HepG2 (cell line): Measurements from ENCODE around the gene IL2RA. TPM values are rescaled to one million over a fixed set of nuclear protein-coding genes. Genes with fewer than 3 reads are reported as not detected.

ENCODE experiments used
- ATAC-seq: fragments of 200-7000 bp; cut with Tn5 transposase; 3 replicates; pipeline ENCODE4 v1.9.1; 2020; ENCODE audit warnings: mild to moderate bottlenecking, moderate library complexity
- BruUV-seq: library from RNA; stranded (reverse); fragments of 400-500 nt; replicated peaks from 2 replicates; lab custom pipeline; 2021; lab: Mats Ljungman, UMichigan
- CTCF ChIA-PET: fragments of 300-600 bp; formaldehyde crosslinking; extraction: SDS; loops from one replicate; lab custom pipeline; 2021; ENCODE audit warnings: low total read pairs, inconsistent platforms, low intra/inter-chr PET ratio; lab: Yijun Ruan, JAX
- POLR2A ChIA-PET: fragments of 350-600 bp; sonication (Branson Sonifier 250); formaldehyde crosslinking; loops from one replicate; lab custom pipeline; 2020; ENCODE audit warnings: antibody characterized with exemption, inconsistent platforms; lab: Yijun Ruan, JAX
- DNase-seq: peaks from one replicate; pipeline ENCODE4 v3.0.0-alpha.2; 2015; ENCODE audit warnings: low spot score
- FAIRE-seq: peaks from 3 replicates; lab custom pipeline; 2011; peaks lifted over from hg19 to GRCh38; lab: Jason Lieb, UNC
- H2AFZ ChIP-seq: one replicate; pipeline ENCODE4 v1.6.1; 2011; ENCODE audit warnings: low read length, inconsistent platforms
- H3K27ac ChIP-seq: fragments of 300-600 bp; 3 replicates; pipeline ENCODE4 v1.8.0; 2011; ENCODE audit warnings: mixed run types, mild to moderate bottlenecking, mixed read lengths, low read length, inconsistent platforms; ENCODE audit not compliant: insufficient read depth; ENCODE audit errors: extremely low read length
- H3K27me3 ChIP-seq, 2 experiments: fragments of 200-600 bp in 1 of 2; 2 replicates in 1 of 2; 3 replicates in 1 of 2; pipeline versions ENCODE4 v1.6.0 to v1.8.0; 2011; ENCODE audit warnings: low read length in 2 of 2, mild to moderate bottlenecking in 2 of 2, moderate library complexity in 2 of 2, inconsistent platforms in 1 of 2; ENCODE audit not compliant: insufficient read depth in 2 of 2, control insufficient read depth in 1 of 2
- H3K36me3 ChIP-seq, 2 experiments: fragments of 200-600 bp in 1 of 2; replicated peaks in 1 of 2; 2 replicates in 1 of 2; 3 replicates in 1 of 2; pipeline versions ENCODE4 v1.5.1 to v1.8.0; 2011; ENCODE audit warnings: low read length in 2 of 2, inconsistent platforms in 1 of 2; ENCODE audit not compliant: insufficient read depth in 2 of 2, control insufficient read depth in 1 of 2
- H3K4me1 ChIP-seq: 2 replicates; pipeline ENCODE4 v1.5.1; 2012; ENCODE audit warnings: low read length, inconsistent platforms; ENCODE audit not compliant: insufficient read depth
- H3K4me2 ChIP-seq: 2 replicates; pipeline ENCODE4 v1.6.0; 2011; ENCODE audit warnings: low read depth, low read length, inconsistent platforms
- H3K4me3 ChIP-seq, 3 experiments: fragments of 200-600 bp in 1 of 3; sonication (generic), shearing (Covaris generic) in 1 of 3; replicated peaks in 1 of 3; 2 replicates each; pipeline ENCODE4 v1.5.1; 2011 to 2016; ENCODE audit warnings: low read length in 3 of 3, inconsistent platforms in 2 of 3, low read depth in 2 of 3, mild to moderate bottlenecking in 2 of 3, control low read depth in 1 of 3, mixed read lengths in 1 of 3; ENCODE audit not compliant: insufficient read depth in 1 of 3
- H3K79me2 ChIP-seq: one replicate; pipeline ENCODE4 v1.6.1; 2011; ENCODE audit warnings: low read length, inconsistent platforms; ENCODE audit not compliant: insufficient read depth
- H3K9ac ChIP-seq: 2 replicates; pipeline ENCODE4 v1.6.0; 2011; ENCODE audit warnings: mild to moderate bottlenecking, low read depth, low read length, inconsistent platforms; ENCODE audit not compliant: insufficient read depth
- H3K9me3 ChIP-seq: 2 replicates; pipeline ENCODE4 v1.5.1; 2012; ENCODE audit warnings: mild to moderate bottlenecking, low read length
- H4K20me1 ChIP-seq: 2 replicates; pipeline ENCODE4 v1.6.0; 2011; ENCODE audit warnings: inconsistent platforms, mild to moderate bottlenecking, low read length, moderate library complexity; ENCODE audit not compliant: insufficient read depth
- HMG20A ChIP-seq: IDR thresholded peaks from 2 replicates; pipeline ENCODE4 v1.6.1; 2016; ENCODE audit warnings: borderline replicate concordance
- IKZF5 ChIP-seq: IDR thresholded peaks from 2 replicates; pipeline ENCODE4 v1.6.1; 2018; ENCODE audit warnings: missing genetic modification reagents, mild to moderate bottlenecking, missing compliant biosample characterization
- NFAT5 ChIP-seq: sonication (generic); formaldehyde crosslinking; IDR thresholded peaks from 2 replicates; pipeline ENCODE4 v1.4.0; 2020; ENCODE audit warnings: missing genetic modification reagents
- PRDM4 ChIP-seq: sonication (generic); formaldehyde crosslinking; IDR thresholded peaks from 2 replicates; pipeline ENCODE4 v1.9.0; 2021; ENCODE audit warnings: missing genetic modification reagents, borderline replicate concordance
- SCMH1 ChIP-seq: sonication (generic); formaldehyde crosslinking; IDR thresholded peaks from 2 replicates; pipeline ENCODE4 v1.9.0; 2021; ENCODE audit warnings: missing genetic modification reagents, mild to moderate bottlenecking, borderline replicate concordance
- ZC3H13 ChIP-seq: sonication (generic); formaldehyde crosslinking; IDR thresholded peaks from 2 replicates; pipeline ENCODE4 v1.8.1; 2023; ENCODE audit warnings: mild to moderate bottlenecking, missing genetic modification reagents, moderate library complexity
- ZKSCAN8 ChIP-seq: IDR thresholded peaks from 2 replicates; pipeline ENCODE4 v1.6.1; 2016; ENCODE audit warnings: borderline replicate concordance, missing genetic modification reagents, missing compliant biosample characterization
- ZNF30 ChIP-seq: sonication (generic); formaldehyde crosslinking; IDR thresholded peaks from 2 replicates; pipeline ENCODE4 v1.5.0; 2020; ENCODE audit warnings: mild to moderate bottlenecking, missing genetic modification reagents
- ZNF317 ChIP-seq: sonication (generic); formaldehyde crosslinking; IDR thresholded peaks from 2 replicates; pipeline ENCODE4 v1.5.0; 2020; ENCODE audit warnings: mild to moderate bottlenecking, missing genetic modification reagents
- ZNF660 ChIP-seq: sonication (generic); formaldehyde crosslinking; IDR thresholded peaks from 2 replicates; pipeline ENCODE4 v1.5.1; 2020; ENCODE audit warnings: mild to moderate bottlenecking, low read depth, missing genetic modification reagents, borderline replicate concordance
- ZNF781 ChIP-seq: sonication (generic); formaldehyde crosslinking; IDR thresholded peaks from 2 replicates; pipeline ENCODE4 v1.5.1; 2020; ENCODE audit warnings: borderline replicate concordance, mild to moderate bottlenecking, missing genetic modification reagents; ENCODE audit errors: not compliant biosample characterization
- WGBS: methylation state at CpG from one replicate; pipeline ENCODE4 v1.1.6; 2017; ENCODE audit warnings: low lambda C conversion rate; 5-methylcytosine and 5-hydroxymethylcytosine counted together
- in situ Hi-C: cut with HindIII; loops from 2 replicates; pipeline ENCODE4 v1.10.0; 2017; ENCODE audit warnings: low pct_unique_long_range_greater_than_20kb; ENCODE audit not compliant: extremely low pct_ligation_motif_present
- intact Hi-C: fragments of 100-400 bp; cut with micrococcal nuclease; formaldehyde crosslinking; loops from one replicate; pipeline ENCODE4 v1.10.0; 2022; ENCODE audit not compliant: unreplicated experiment
- polyA plus RNA-seq, 8 experiments: library from polyadenylated mRNA; depleted of rRNA in 3 of 8; stranded (reverse) in 7 of 8; unstranded in 1 of 8; fragments of >200 nt; fragmentation: Illumina TruSeq in 4 of 8; extraction: Trizol in 4 of 8; gene quantifications; 2 replicates each; pipeline versions ENCODE4 v1.2.1 to v1.2.3, GENCODE V29; 2011 to 2016; ENCODE audit warnings: low read depth in 4 of 8, missing spikeins in 1 of 8, mixed read lengths in 1 of 8; ENCODE audit not compliant: insufficient read depth in 1 of 8
- total RNA-seq, 5 experiments: library from RNA; depleted of rRNA; stranded (reverse); fragments of >200 nt; fragmentation: Illumina TruSeq; extraction: Trizol; gene quantifications; 2 replicates each; pipeline ENCODE4 v1.2.3, GENCODE V29; 2016; ENCODE audit warnings: low read depth in 1 of 5

IL2RA gene
- total and polyA plus RNA-seq, 2 of the 13 experiments (the other 11 are each of a cell fraction or from before 2014, with no cell fraction given), result not detected

- TF ChIP-seq PRDM4 (no peak), ZNF781 (CRISPR knock-in tag) (no peak), ZNF660 (no peak)
These were observed 13.2 kb downstream of the IL2RA start (continued) for GRCh38 chr10:6049031-6049400.

- POLR2A ChIA-PET, result no interaction called here
- no peak overlapping the region for H3K4me3 ChIP-seq
- CTCF ChIA-PET, result no interaction called here
- no peaks in the 10 kb centered on the region for H3K9me3 ChIP-seq
- WGBS, result 68% methylated on average over 7 of the region's 7 CpGs
- no peak overlapping the region for H3K27ac ChIP-seq
- no peak for FAIRE-seq
- no peak for DNase-seq
- intact Hi-C loops, result no loop called here
- H3K9ac ChIP-seq, result no peak overlapping the region
- H3K27me3 ChIP-seq, result peaks cover 1 to 12% of the 10 kb centered on the region in 2 experiments; a peak in 2 of 5 replicates
- no peaks in the 10 kb centered on the region for H3K79me2 ChIP-seq
- no TSS peak for BruUV-seq
- no peaks in the 10 kb centered on the region for H4K20me1 ChIP-seq
- H3K4me1 ChIP-seq, result peaks cover 18% of the 10 kb centered on the region
- no peak for ATAC-seq
- H3K36me3 ChIP-seq, result no peaks in the 10 kb centered on the region
- no peak overlapping the region for H3K4me2 ChIP-seq
- H2AFZ ChIP-seq, result no peak overlapping the region
- in situ Hi-C loops, result no loop called here
- TF ChIP-seq SCMH1 (CRISPR knock-in tag), result no peak
- no peak for TF ChIP-seq NFAT5
- no peak for TF ChIP-seq ZNF317 (CRISPR knock-in tag)
- TF ChIP-seq HMG20A, result no peak
- TF ChIP-seq ZC3H13 (CRISPR knock-in tag), result no peak
- no peak for TF ChIP-seq IKZF5 (CRISPR knock-in tag)
- no peak for TF ChIP-seq ZNF30 (CRISPR knock-in tag)
- TF ChIP-seq ZKSCAN8 (CRISPR knock-in tag), result no peak
These were observed 13.7 kb downstream of the IL2RA start for GRCh38 chr10:6048281-6049030.
